ENCODE measurements around the gene CMTM7.

CMTM7 gene

DNA sequence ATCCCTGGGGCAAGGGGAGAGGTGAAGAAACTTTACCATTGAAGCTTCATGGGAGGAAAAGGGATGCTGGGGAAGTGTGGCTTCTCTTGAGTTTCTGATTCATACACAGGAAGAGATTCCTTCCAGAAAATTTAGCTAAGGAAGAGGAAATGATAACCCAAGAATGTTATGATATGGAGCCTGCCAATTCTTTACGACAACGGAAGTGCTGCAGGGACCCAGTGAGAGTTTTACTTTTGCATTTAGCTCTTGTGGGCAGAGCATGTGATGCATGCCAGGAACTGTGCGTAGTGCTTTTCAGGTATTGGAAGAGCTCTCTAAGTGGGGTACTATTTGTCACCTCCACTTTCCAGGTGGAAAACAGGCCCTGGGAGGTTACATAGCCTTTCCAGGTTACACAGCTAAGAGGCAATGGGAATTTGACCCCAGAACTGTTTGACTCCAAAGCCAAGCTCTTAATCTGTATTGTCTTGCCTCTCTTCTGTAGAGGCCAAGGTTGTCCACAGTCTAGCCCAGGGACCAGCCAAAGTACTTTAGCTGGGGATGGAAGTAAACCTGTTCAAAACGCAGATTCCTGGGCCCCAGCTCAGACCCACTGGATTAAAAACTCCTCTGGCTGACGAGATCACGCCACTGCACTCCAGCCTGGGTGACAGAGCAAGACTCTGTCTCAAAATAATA, 23.0 kb downstream of the CMTM7 start:
- DNase-seq: peak; percentile 53 to 79 (median 69)

GRCh38 chr3:32419742-32420125, 28.1 kb downstream of the CMTM7 start:
- peak; percentile 44 to 77 (median 60) for DNase-seq

GRCh38 chr3:32420126-32421038, 28.7 kb downstream of the CMTM7 start:
- peak in 3 of 4 experiments; percentile 52 to 64 (median 61) for DNase-seq

- DNase-seq: no peak
Observed at GRCh38 chr3:32421185-32421584, 29.5 kb downstream of the CMTM7 start.

- peak; percentile 90 to 92 (median 91) for DNase-seq
Observed at GRCh38 chr3:32421991-32422859, 30.6 kb downstream of the CMTM7 start.

- DNase-seq: peak; percentile 59 to 76 (median 72)
Observed at GRCh38 chr3:32422943-32423342, 31.3 kb downstream of the CMTM7 start.

GRCh38 chr3:32423534-32423933, 31.9 kb downstream of the CMTM7 start:
- DNase-seq: no peak

DNA sequence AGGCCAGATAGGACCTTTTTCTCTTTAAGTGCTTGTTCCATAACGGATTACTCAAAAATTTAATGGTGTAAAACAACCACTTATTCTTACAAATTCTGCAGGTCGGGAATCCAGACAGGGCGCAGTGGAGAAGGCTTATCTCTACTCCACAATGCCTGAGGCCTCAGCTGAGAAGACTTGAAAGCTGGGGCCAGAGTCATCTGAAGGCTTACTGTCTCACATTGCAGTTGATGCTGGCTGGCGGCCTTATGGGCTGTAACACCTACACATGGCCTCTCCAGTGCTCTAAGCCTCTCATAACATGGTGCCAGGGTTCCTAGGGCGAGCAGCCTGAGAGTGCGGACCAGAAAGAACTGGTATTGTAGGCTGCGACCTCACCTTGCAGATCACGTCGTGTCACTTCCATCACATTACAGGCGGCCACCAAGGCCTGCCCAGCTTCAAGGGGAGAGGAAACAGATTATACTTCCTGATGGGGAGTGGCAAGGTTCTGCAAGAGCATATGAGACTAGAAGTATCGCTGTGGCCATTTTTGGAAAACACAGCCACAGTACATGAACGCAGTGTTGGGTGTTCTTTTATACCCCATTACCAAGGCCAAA, 32.4 kb downstream of the CMTM7 start:
- DNase-seq: peak in 2 of 4 experiments; percentile 31 to 39

DNA sequence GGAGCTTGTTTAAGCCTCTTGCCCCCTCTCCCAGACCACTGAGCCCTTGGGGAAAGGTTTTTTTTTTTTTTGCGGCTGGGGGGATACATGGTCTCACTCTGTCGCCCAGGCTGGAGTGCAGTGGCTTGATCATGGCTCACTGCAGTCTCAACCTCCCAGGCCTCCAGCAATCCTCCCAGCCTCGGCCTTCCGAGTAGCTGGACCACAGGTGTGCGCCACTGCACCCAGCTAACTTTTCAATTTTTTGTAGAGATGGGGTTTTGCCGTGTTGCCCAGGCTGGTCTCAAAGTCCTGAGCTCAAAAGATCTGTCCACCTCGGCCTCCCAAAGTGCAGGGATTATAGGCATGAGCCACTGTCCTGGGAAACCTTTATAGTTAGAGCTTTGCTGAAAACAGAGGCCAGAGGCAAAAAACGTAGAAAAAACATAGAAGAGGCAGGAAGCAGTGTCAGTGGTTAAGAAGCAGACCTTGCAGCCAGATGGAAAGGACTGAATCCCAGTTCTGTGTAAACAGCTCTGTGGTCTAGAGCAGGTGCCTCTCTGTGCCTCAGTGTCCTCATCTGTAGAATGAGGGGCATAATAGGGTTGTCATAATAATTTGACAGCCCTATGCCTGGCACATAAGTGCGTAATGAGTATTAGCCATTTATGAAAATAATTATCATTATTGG, 33.1 kb downstream of the CMTM7 start:
- DNase-seq: no peak

GRCh38 chr3:32428092-32429068, 36.7 kb downstream of the CMTM7 start:
- no peak for DNase-seq

DNA sequence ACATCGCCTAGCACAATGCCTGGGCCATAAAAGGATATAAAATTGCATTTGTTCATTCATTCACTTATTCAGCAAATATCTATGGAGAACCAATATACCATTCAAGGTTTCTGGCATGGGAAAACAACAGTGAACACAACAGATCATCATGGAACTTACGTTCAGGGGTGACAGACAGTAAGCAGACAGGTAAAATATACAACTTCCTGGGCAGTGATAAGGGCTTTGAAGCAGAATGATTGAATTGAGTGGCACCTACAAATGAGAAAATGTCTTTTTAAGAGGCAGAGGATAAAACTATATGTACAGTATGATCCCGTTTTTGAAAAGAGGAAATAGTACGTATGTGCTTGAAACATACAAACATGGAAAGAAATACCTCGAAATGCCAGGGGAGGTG, 39.2 kb downstream of the CMTM7 start:
- DNase-seq: peak in 1 of 4 experiments; percentile 21

DNA sequence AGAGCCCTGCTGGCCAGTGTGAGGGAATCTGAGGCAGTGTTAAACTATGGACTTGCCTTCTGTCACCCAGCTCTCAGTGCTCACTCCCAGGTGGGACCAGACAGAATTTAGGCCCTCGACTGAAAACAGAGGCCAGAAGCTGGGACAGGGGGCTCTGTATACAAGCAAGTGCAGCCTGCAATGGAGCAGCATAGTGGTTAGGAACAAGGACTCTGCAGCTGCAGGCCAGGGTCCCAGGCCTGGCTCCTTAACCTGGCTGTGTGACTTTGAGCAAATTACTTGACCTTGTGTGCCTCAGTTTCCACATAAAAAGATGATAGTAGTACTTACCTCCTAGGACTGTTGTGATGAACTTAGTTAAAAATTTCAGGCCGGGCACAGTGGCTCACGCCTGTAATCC, 39.8 kb downstream of the CMTM7 start:
- no peak for DNase-seq

DNA sequence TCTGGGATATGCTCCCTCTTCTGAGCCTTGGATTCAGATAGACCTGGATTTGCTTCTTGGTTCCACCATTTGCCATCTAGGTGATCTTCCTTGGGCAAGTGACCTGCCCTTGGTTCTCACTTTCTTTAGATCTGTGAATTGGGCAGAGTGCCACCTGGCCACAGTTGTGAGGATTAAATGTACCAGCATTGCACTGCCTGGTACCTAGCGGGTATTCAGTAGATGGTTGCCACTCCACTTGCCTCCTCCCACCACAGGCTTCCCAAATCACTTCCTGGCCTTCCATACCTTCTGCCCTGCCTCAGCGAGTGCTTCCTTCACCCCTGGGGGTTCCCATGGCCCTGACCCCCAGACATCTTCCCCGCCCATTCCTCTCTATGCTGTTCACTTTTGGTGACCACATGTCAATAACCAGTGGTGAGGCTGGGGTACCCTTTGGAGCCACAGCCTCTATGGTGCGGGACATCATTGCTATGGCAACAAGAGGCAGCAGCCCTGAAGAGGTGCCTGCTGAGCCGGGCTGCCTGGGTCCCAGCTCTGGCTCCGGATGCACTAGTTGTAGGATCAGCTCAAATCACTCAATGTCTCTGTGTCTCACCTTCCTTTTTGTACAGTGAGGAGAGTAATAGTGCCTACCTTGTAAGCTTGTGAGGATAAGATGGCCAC, 40.5 kb downstream of the CMTM7 start:
- DNase-seq: no peak

DNA sequence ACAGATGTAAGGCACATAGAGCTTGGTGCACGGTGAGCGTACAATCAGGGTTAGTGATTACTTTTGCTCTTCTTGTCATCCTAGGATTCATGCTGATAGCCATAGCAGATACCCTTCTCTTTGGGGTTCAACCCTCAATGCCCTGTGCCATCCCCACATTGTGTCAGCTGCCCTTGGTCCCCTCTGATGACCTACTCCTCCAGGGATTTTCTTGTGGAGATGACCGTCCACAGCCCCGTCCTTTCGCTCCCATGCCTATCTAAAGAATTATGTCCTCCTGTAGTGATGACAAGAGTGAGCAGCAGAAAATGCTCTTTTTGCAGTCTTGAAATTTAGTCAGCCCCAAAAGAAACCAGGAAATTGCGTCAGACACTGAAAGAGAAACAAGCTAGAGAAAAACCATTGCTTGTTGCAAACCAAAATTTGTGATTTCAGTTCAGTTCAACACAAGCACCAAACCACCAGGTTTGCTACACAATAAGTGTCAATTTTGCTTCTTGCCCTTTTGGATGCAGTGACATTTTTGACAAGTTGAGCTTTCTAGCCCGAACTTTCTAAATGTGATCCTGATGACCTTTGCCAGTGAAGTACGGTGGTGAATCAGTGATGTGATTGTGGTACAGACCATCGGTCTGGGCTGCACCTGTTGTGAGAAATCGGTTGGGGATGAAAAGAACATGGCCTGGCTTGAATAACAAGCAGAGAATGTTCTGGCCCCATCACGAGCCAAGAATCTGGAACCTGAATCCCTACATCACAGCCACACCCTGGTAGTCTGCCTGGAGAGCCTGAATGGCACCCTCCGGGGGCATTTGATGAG, 41.3 kb downstream of the CMTM7 start:
- DNase-seq: peak; percentile 32 to 75 (median 50)

DNA sequence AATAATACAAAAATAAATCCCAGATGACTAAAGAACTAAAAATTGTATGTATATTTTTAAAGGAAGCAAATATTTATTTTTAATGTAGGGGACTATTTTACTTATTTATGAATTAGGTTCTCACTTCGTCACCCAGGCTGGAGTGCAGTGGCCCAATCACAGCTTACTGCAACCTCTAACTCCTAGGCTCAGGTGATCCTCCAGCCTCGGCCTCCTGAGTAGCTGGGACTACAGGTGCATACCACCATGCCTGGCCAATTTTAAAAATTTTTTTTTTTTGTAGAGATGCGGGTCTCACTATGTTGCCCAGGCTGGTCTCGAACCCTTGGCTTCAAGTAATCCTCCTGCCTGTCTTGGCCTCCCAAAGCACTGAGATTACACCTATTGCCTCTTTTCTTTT, 42.6 kb downstream of the CMTM7 start:
- DNase-seq: no peak

- peak in 2 of 4 experiments; percentile 22 to 35 for DNase-seq
Observed at GRCh38 chr3:32435911-32436815, 44.5 kb downstream of the CMTM7 start.

GRCh38 chr3:32436816-32437189, 45.1 kb downstream of the CMTM7 start:
- DNase-seq: no peak

GRCh38 chr3:32437896-32438295, 46.2 kb downstream of the CMTM7 start:
- no peak for DNase-seq
